ENCODE data around the gene COL5A1.

Gene COL5A1

DNA sequence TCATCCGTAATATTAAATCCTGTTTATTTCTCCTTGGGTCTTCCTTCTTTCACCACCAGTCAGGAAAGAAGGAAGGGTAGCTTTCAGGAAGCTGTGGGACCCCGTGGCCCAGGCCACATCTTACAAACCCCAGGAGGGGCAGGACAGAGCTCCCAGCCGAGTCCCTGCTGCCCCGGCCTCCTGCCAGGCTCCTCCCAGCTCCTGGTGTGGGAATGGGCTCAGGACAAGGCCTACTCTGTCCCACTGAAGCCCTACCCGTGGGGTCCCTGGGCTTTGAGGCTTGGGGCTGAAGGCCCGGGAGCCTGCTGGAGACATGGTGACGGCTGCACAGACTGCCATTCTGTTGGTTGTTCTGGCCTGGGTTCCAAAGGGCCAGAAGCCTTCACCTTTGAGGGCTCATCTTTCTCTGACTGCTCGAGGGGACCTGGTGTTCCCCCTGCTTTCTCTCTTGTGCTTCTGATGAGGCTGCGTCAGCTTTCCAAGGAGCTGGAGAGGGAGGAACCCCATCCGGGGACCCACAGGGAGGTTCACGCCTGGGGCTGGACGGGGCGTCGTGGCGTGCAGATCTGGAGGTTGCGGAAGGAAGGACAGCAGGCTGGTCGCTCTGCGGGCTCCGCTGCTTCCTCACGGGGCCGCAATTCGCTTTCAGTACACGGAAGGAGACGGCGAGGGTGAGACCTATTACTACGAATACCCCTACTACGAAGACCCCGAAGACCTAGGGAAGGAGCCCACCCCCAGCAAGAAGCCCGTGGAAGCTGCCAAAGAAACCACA lies 86.6 kb downstream of the COL5A1 start:
- no peak overlapping the region for H3K4me3 ChIP-seq (ENCODE audit: low read length)
- TF ChIP-seq, protein P1, sequence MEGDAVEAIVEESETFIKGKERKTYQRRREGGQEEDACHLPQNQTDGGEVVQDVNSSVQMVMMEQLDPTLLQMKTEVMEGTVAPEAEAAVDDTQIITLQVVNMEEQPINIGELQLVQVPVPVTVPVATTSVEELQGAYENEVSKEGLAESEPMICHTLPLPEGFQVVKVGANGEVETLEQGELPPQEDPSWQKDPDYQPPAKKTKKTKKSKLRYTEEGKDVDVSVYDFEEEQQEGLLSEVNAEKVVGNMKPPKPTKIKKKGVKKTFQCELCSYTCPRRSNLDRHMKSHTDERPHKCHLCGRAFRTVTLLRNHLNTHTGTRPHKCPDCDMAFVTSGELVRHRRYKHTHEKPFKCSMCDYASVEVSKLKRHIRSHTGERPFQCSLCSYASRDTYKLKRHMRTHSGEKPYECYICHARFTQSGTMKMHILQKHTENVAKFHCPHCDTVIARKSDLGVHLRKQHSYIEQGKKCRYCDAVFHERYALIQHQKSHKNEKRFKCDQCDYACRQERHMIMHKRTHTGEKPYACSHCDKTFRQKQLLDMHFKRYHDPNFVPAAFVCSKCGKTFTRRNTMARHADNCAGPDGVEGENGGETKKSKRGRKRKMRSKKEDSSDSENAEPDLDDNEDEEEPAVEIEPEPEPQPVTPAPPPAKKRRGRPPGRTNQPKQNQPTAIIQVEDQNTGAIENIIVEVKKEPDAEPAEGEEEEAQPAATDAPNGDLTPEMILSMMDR (conservative IDR thresholded peaks at IDR 0.05; ENCODE audit: low read depth, low read length): no peak
- no peak for DNase-seq (ENCODE audit: low read depth)

DNA sequence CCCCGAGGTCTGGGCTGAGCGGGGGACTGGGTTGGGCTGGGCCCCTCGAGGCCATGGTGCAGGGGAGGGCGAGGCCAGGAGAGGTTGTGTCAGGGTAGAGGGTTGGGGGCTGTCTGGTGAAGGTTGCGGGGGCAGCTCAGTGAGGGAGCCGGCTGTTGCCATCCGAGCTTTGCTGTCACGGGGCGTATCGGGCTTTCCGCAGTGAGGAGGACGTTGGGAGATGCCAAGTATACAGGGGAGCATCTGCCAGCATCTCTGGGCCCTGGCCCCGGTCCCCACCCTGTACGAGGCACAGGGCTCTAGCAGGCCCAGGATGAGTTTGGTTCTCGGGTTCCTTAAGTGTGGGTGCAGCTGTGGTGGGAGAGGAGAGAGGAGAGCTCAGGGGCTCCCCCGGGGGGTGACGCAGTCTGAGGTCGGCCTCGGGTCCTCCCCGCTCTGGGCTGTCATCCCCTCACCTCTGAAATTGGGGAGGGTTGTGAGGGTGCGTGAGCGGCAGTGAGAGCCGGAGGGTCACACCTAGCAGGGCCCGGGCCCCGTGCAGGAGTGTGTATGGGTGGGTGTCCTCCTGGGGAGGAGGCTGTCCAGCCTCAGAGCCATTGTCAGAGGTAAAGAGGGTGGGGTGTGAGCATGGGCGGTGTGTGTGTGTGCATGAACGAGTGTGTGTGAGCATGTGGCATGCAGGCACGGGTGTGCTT lies 87.3 kb downstream of the COL5A1 start:
- no peak for DNase-seq (ENCODE audit: low read depth)
- TF ChIP-seq, protein P1 (conservative IDR thresholded peaks at IDR 0.05; ENCODE audit: low read depth, low read length): no peak

DNA sequence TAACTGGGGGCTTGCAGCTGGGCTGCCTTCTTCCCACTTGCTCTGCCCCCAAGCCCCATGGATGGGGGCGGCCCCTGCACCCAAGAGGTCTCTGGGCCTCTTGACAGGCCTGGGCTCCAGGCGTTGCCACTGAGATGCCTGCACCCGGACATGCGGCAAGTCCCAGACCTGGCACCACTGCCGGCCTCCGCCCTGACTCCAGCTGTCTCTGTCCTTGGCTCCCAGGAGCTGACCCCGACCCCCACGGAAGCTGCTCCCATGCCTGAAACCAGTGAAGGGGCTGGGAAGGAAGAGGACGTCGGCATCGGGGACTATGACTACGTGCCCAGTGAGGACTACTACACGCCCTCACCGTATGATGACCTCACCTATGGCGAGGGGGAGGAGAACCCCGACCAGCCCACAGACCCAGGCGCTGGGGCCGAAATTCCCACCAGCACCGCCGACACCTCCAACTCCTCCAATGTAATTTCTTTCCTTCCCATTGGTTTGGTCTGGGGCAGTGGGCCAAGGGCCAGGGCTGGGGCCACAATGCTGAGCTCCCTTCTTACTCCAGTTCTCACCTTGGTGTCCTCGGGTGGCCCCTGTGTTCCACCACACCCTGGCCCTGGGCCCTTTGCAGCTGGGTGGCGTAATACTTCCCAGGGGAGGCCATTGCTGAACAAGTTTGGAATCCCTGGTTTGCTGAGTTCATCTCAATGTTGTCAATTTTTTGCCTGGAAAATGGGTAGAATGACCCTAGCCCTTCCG lies 88.6 kb downstream of the COL5A1 start:
- no peak overlapping the region for H3K4me3 ChIP-seq (ENCODE audit: low read length)
- DNase-seq (ENCODE audit: low read depth): no peak
- TF ChIP-seq, protein P1 (conservative IDR thresholded peaks at IDR 0.05; ENCODE audit: low read depth, low read length): no peak

More for the DNA sequence above, 87.3 kb downstream of the COL5A1 start:
- H3K4me3 ChIP-seq (ENCODE audit: low read length): no peak overlapping the region

DNA sequence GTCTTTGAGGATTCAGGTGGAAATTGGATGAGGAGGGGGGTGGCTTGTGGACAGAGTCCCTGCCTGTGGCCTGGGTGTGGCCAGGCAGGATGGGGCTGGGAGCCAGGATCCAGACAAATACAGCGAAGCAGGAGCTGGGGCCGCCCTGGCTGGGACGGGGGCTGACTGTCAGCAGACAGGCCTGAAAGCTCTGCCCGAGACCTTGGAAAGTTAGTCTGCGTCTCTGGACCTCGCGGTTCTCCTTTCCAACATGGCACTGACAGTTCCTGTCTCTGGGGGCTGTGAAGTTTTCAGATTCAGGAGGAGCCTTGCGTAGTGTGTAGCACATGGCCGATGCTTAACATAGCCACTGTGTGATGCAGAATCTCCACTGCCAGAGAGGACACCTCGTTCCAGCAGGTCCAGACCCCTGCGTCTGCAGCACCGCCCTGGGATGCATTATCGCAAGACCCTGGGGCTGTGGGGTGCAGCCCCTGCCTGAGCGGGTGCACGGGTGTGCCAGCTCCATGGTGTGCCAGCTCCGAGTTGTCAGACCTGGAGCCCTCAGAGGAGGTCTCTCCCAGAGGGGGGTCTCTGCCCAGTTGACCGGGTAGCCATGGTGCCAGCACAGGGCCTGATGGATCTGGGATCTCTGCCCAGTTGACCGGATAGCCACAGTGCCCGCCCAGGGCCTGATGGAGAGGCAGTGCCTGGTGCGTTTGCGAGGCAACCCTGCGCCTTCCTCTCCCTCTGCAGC lies 89.3 kb downstream of the COL5A1 start:
- no peak for DNase-seq (ENCODE audit: low read depth)
- TF ChIP-seq, protein P1 (conservative IDR thresholded peaks at IDR 0.05; ENCODE audit: low read depth, low read length): no peak
- no peak overlapping the region for H3K4me3 ChIP-seq (ENCODE audit: low read length)

DNA sequence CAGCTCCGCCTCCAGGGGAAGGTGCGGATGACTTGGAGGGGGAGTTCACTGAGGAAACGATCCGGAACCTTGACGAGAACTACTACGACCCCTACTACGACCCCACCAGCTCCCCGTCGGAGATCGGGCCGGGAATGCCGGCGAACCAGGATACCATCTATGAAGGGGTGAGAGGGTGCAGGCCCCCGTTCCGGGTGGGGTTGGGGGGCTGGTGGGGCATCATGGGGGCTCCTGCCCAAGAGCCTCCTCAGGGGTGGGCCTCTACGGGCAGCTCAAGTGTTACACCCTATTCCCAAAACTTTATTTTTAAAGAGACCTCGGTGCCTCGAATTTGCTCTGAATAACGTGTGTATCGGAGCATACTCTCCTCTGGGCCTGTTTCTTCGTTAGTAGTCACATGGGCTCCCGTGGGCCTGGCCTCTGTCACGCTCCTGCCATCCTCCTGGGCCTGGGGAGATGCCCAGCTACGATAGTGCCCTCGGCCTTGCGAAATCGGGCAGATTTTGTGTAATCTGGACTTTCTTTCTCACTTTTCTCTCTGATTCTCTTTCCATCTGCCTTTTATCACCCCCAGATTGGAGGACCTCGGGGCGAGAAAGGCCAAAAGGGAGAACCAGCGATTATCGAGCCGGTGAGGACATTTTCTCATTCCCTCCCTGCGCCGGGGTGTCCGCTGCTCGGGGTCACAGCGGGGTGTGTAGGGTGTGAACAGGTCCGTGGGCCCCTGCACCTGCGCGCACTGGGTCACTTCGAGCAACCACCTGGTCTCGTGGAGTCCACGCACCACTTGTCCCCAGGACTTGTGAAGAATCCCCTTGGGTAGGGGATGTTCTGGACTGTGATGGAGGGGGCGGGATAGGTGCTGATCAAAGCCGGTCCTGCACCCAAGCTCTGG lies 90.1 kb downstream of the COL5A1 start:
- no peak for DNase-seq (ENCODE audit: low read depth)
- no peak overlapping the region for H3K4me3 ChIP-seq (ENCODE audit: low read length)
- TF ChIP-seq, protein P1 (conservative IDR thresholded peaks at IDR 0.05; ENCODE audit: low read depth, low read length): no peak
